Measurements from ENCODE around the gene IL2RA. TPM values are rescaled to one million over a fixed set of nuclear protein-coding genes. Genes with fewer than 3 reads are reported as not detected.

The IL2RA gene
- total RNA-seq, 1 experiment from 2014 or later = 0.59 TPM

GRCh38 chr10:6086375-6087233, 24.4 kb upstream of the IL2RA start:
- intact Hi-C loops (cut with micrococcal nuclease) = loop anchor here (5.0 to 10.0 kb wide), 2 partner anchors 112 to 316 kb away; partner anchors contain the start of gene IL15RA
- peaks cover 14% of the 10 kb centered on the region; the same call in 1 of the 2 replicates for H3K27me3 ChIP-seq (ENCODE audit: insufficient read depth, low read length)
- ChIA-PET CTCF (interaction anchor here (1.0 to 1.7 kb wide), 4 partner anchors 11 to 315 kb away, joined by 3 to 8 read pairs (median 4); no protein-coding TSS in a partner anchor), POLR2A (no interaction called here), RAD21 (ENCODE audit: low non-redundant PET in 1 of 2, low total read pairs in 2 of 2, uncharacterized antibody in 2 of 2, unreplicated experiment in 2 of 2) (interaction anchor here in 1 of 2 experiments (0.9 kb wide), 1 partner anchor 315 kb away, joined by 3 read pairs; no protein-coding TSS in a partner anchor)
- H3K79me2 ChIP-seq (ENCODE audit: insufficient read depth, low read length) = peaks cover 27% of the 10 kb centered on the region
- peaks cover 5 to 15% of the 10 kb centered on the region in 2 experiments; a peak in 3 of 4 replicates for H3K4me1 ChIP-seq (ENCODE audit: control insufficient read depth in 1 of 2, insufficient read depth in 2 of 2, low read length in 2 of 2)
- no peak overlapping the region for H3K27ac ChIP-seq (ENCODE audit: low read depth, low read length)
- H4K20me1 ChIP-seq (ENCODE audit: insufficient read depth) = peaks cover 7% of the 10 kb centered on the region; the same call in 1 of the 2 replicates
- H3K36me3 ChIP-seq (ENCODE audit: control insufficient read depth in 1 of 2, insufficient read depth in 2 of 2, low read length in 2 of 2) = no peaks in the 10 kb centered on the region
- H3K9ac ChIP-seq (ENCODE audit: low read length) = no peak overlapping the region
- H2AFZ ChIP-seq (ENCODE audit: low read depth, low read length, poor library complexity, severe bottlenecking) = peak overlapping the region; percentile 95
- no peaks in the 10 kb centered on the region for H3K9me2 ChIP-seq (ENCODE audit: insufficient read depth)
- peak overlapping the region; percentile 33; the same call in 1 of the 2 replicates for H3K4me2 ChIP-seq (ENCODE audit: low read length)
- peak; percentile 76 for DNase-seq (ENCODE audit: low read depth, low spot score)
- no peak overlapping the region for H3K4me3 ChIP-seq (replicated peaks in 1 of 2; ENCODE audit: low read depth in 1 of 2, low read length in 2 of 2)
- H3K9me3 ChIP-seq (ENCODE audit: control insufficient read depth in 1 of 2, insufficient read depth in 1 of 2, low read depth in 1 of 2, low read length in 2 of 2) = peaks cover 0 to 3% of the 10 kb centered on the region in 2 experiments; a peak in 1 of 4 replicates
- no TSS peak for BruUV-seq (replicated peaks)
- TF ChIP-seq SIN3A (IDR thresholded peaks at IDR 0.05; ENCODE audit: low read depth) = no peak
- peak; percentile 39; the same call in 1 of the 2 replicates for TF ChIP-seq RAD21 (IDR thresholded peaks at IDR 0.05; ENCODE audit: low read depth)
- peak; percentile 74; the same call in 1 of the 2 replicates for TF ChIP-seq CBX3 (IDR thresholded peaks at IDR 0.05; ENCODE audit: low read depth)
- TF ChIP-seq TCF7L2 (IDR thresholded peaks at IDR 0.05; ENCODE audit: borderline replicate concordance, extremely low read depth, insufficient read depth, insufficient read length) = peak; percentile 48
- no peak for TF ChIP-seq FOSL1 (IDR thresholded peaks at IDR 0.05; ENCODE audit: low read depth)
- TF ChIP-seq ZNF274 (IDR thresholded peaks at IDR 0.05; ENCODE audit: low read depth, low read length) = no peak
- peak; percentile 45 for TF ChIP-seq MAX (IDR thresholded peaks at IDR 0.05)
- peak; percentile 66 to 85 (median 83) for TF ChIP-seq CTCF (IDR thresholded peaks at IDR 0.05 in 2 of 3, conservative IDR thresholded peaks at IDR 0.05 in 1 of 3; ENCODE audit: borderline replicate concordance in 1 of 3, insufficient read depth in 1 of 3, low read depth in 2 of 3, low read length in 2 of 3)
- ATAC-seq = peak; percentile 71

Data from HCT116 (cell line).